Heart left ventricle (tissue), 16 donors: Measurements from ENCODE around the gene PARD3B. TPM values are rescaled to one million over a fixed set of nuclear protein-coding genes. Genes with fewer than 3 reads are reported as not detected.
A peak's percentile ranks its signal among the peaks of the same experiment; 100 is the strongest.

ENCODE experiments used
- ATAC-seq, 4 donors: fragments of 200-7000 bp; cut with Tn5 transposase; one replicate each; pipeline ENCODE4 v1.9.1; 2020 to 2022; ENCODE audit warnings: moderate library complexity in 4 of 4, mild to moderate bottlenecking in 3 of 4, moderate number of reproducible peaks in 1 of 4
- DNase-seq, 5 donors: peaks; one replicate each; pipeline ENCODE4 v3.0.0-alpha.2; 2020
- H3K27ac ChIP-seq, 12 donors: fragments of 200-600 bp; sonication (generic) in 4 of 12; one replicate each; pipeline versions ENCODE4 v1.5.0 to v1.8.0; 2016 to 2022; ENCODE audit warnings: mild to moderate bottlenecking in 2 of 12
- H3K27me3 ChIP-seq, 9 donors: fragments of 200-600 bp; sonication (generic) in 2 of 9; one replicate each; pipeline versions ENCODE4 v1.5.1 to v1.8.0; 2016 to 2022; ENCODE audit warnings: mild to moderate bottlenecking in 3 of 9
- H3K36me3 ChIP-seq, 9 donors: fragments of 200-600 bp; sonication (generic) in 2 of 9; one replicate each; pipeline versions ENCODE4 v1.5.0 to v1.8.0; 2018 to 2022; ENCODE audit warnings: mild to moderate bottlenecking in 2 of 9
- H3K4me1 ChIP-seq, 12 donors: fragments of 200-600 bp; sonication (generic) in 4 of 12; one replicate each; pipeline versions ENCODE4 v1.5.0 to v1.8.0; 2016 to 2022; ENCODE audit warnings: mild to moderate bottlenecking in 3 of 12
- H3K4me3 ChIP-seq, 12 donors: fragments of 200-600 bp; sonication (generic) in 4 of 12; one replicate each; pipeline versions ENCODE4 v1.5.0 to v1.8.0; 2017 to 2022; ENCODE audit warnings: mild to moderate bottlenecking in 9 of 12, moderate library complexity in 4 of 12
- H3K9me3 ChIP-seq, 12 donors: fragments of 200-600 bp; sonication (generic) in 4 of 12; one replicate each; pipeline versions ENCODE4 v1.5.0 to v1.8.0; 2016 to 2022; ENCODE audit warnings: mild to moderate bottlenecking in 1 of 12
- CTCF ChIP-seq, 12 donors: fragments of 200-600 bp; sonication (generic) in 4 of 12; IDR thresholded peaks; one replicate each; pipeline versions ENCODE4 v1.5.0 to v1.8.0; 2018 to 2022; ENCODE audit warnings: antibody characterized with exemption in 12 of 12, mild to moderate bottlenecking in 5 of 12
- POLR2A ChIP-seq, 2 donors: fragments of 450-650 bp; IDR thresholded peaks; one replicate each; pipeline ENCODE4 v1.6.1; 2017; ENCODE audit warnings: antibody characterized with exemption in 2 of 2, mild to moderate bottlenecking in 2 of 2, moderate library complexity in 2 of 2
- WGBS, 4 donors: extraction: QIAGEN DNeasy Blood & Tissue Kit in 2 of 4; methylation state at CpG; one replicate each; pipeline versions ENCODE4 v1.1.5 to v1.1.7; 2013 to 2018; 5-methylcytosine and 5-hydroxymethylcytosine counted together
- intact Hi-C, 10 donors: fragments of 100-400 bp; cut with DNase I; formaldehyde crosslinking; loops; one replicate each; pipeline versions ENCODE4 v1.11.1 to v1.14.2; 2022
- polyA plus RNA-seq, 2 donors: library from polyadenylated mRNA; stranded (reverse); fragments of 200-250 nt; gene quantifications; one replicate each; pipeline ENCODE4 v1.2.3, GENCODE V29; 2013
- total RNA-seq, 9 donors: library from RNA; depleted of rRNA in 2 of 9; stranded (reverse); fragments of >200 nt in 2 of 9; fragmentation: NEBNext Ultra II Directional in 3 of 9; extraction: Animal tissue kit (Norgen Biotek cat#: 25700) in 3 of 9; gene quantifications; one replicate each; pipeline versions ENCODE4 v1.1.0 to v1.2.4, GENCODE V29; 2016 to 2023
- donor health status: ischemic (EF 13 %, LVEDD 7.1; RV severe dilation, severe dysfunction).
- donor health status: healthy with polysubstance abuse.
- donor health status: DM: no; HTN: yes; CAD: no.
- donor health status: DM: no; HTN: no; CAD: no.
- donor health status: ischemic (EF 25% LVEDD 6.9; RV normal size, moderate dysfunction).
- donor health status: ischemic (EF 25% LVEDD 5.7; RV mildly dilated, moderate dysfunction).
- donor health status: healthy.
- donor health status: DM: yes; HTN: yes; CAD: no.
- donor health status: ischemic (EF 35%, LVEDD 5.7; RV mildly dilated, moderate dysfunction).
- donor health status: nonischemic (EF 11% LVEDD 7.7; RV severe dilation, severe dysfunction).
- donor health status: DM: yes; HTN: yes; CAD: no.
- donor health status: PGD.
- donor health status: ischemic (EF 29% LVEDD 5.4; RV normal size, mild dysfunction).
- donor health status: nonischemic (EF 23%, LVEDD 6.1; RV moderate dilation, normal function).

PARD3B gene
- total and polyA plus RNA-seq, 11 donors: 0.71 to 15.1 (median 6.2) TPM

GRCh38 chr2:204673877-204674276, 128.6 kb downstream of the PARD3B start:
- WGBS, 4 donors: 94 to 97% (median 95%) methylated on average over 3 of the region's 3 CpGs
- TF ChIP-seq POLR2A (IDR thresholded peaks at IDR 0.05): no peak
- no peak for TF ChIP-seq CTCF (IDR thresholded peaks at IDR 0.05)
- H3K27ac ChIP-seq: no peak overlapping the region
- no peaks in the 10 kb centered on the region for H3K9me3 ChIP-seq
- ATAC-seq (no peak), DNase-seq (no peak)
- intact Hi-C loops: no loop called here
- H3K4me1 ChIP-seq: no peaks in the 10 kb centered on the region
- no peaks in the 10 kb centered on the region for H3K36me3 ChIP-seq
- H3K4me3 ChIP-seq: no peak overlapping the region
- H3K27me3 ChIP-seq: no peaks in the 10 kb centered on the region

- intact Hi-C loops: no loop called here
- H3K4me1 ChIP-seq: peaks cover 0 to 14% (median 2%) of the 10 kb centered on the region in 12 donors
- WGBS, 4 donors: 93 to 96% (median 95%) methylated on average over 10 of the region's 10 CpGs
- H3K36me3 ChIP-seq: no peaks in the 10 kb centered on the region
- H3K9me3 ChIP-seq: no peaks in the 10 kb centered on the region
- TF ChIP-seq POLR2A (IDR thresholded peaks at IDR 0.05) (no peak), CTCF (IDR thresholded peaks at IDR 0.05) (no peak)
- ATAC-seq (no peak), DNase-seq (peak in 1 of 5 donors; percentile 52)
- H3K27ac ChIP-seq: no peak overlapping the region
- no peaks in the 10 kb centered on the region for H3K27me3 ChIP-seq
- no peak overlapping the region for H3K4me3 ChIP-seq
These were observed 132.8 kb downstream of the PARD3B start for GRCh38 chr2:204678031-204678430.

DNA sequence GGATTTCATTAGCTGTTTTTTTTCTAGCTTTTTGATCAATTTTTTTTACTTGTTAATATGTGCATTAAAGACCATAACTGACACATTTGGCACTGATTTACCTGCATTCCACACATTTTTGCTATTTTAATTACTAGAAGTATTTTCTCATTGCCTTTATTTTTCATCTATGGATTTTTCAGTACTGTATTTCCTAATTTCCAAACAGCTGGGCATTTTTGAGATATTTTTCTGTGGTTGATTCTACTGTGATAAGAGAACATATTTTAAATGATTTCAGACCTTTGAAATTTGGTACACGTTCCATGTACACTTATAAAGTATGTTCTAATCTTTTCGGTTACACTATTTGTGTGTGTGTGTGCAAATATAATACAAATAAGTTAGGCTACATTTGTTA, 135.3 kb downstream of the PARD3B start:
- Histone ChIP-seq H3K27me3 (no peaks in the 10 kb centered on the region), H3K4me3 (no peak overlapping the region), H3K4me1 (peaks cover 0 to 14% (median 2%) of the 10 kb centered on the region in 12 donors), H3K9me3 (no peaks in the 10 kb centered on the region), H3K36me3 (no peaks in the 10 kb centered on the region), H3K27ac (peak overlapping the region in 1 of 12 donors; percentile 27)
- DNase-seq (no peak), ATAC-seq (no peak)
- intact Hi-C loops: loop anchor here in 2 of 10 donors (10.0 kb wide), 2 partner anchors 226 to 426 kb away; no protein-coding TSS in a partner anchor
- WGBS, 4 donors: 91 to 93% (median 91%) methylated on average over 2 of the region's 2 CpGs
- TF ChIP-seq POLR2A (IDR thresholded peaks at IDR 0.05) (no peak), CTCF (IDR thresholded peaks at IDR 0.05) (no peak)

- ATAC-seq: peak in 2 of 4 donors; percentile 28 to 64
- Histone ChIP-seq H3K4me1 (peaks cover 0 to 14% (median 2%) of the 10 kb centered on the region in 12 donors), H3K9me3 (no peaks in the 10 kb centered on the region), H3K4me3 (no peak overlapping the region), H3K27me3 (no peaks in the 10 kb centered on the region), H3K36me3 (no peaks in the 10 kb centered on the region), H3K27ac (peak overlapping the region in 1 of 12 donors; percentile 27)
- intact Hi-C loops: loop anchor here in 2 of 10 donors (10.0 kb wide), 2 partner anchors 227 to 427 kb away; no protein-coding TSS in a partner anchor
- WGBS, 4 donors: 23 to 31% (median 27%) methylated on average over 2 of the region's 2 CpGs
- TF ChIP-seq POLR2A (IDR thresholded peaks at IDR 0.05): no peak
- no peak for TF ChIP-seq CTCF (IDR thresholded peaks at IDR 0.05)
- no peak for DNase-seq
These were observed 136.1 kb downstream of the PARD3B start for GRCh38 chr2:204681412-204681811.
